Osteocyte (in vitro differentiated cells): ENCODE data around the gene ARFGAP1. TPM values are rescaled to one million over a fixed set of nuclear protein-coding genes. Genes with fewer than 3 reads are reported as not detected.
A peak's percentile ranks its signal among the peaks of the same experiment; 100 is the strongest.

Source experiments
- DNase-seq: peaks from one replicate; pipeline ENCODE4 v3.0.0; 2021; ENCODE audit warnings: mixed read lengths; ENCODE audit not compliant: unreplicated experiment; ENCODE audit errors: extremely low spot score
- H3K27ac Mint-ChIP-seq: one replicate; pipeline ENCODE4 v1.8.0; 2021; ENCODE audit warnings: mild to moderate bottlenecking, mixed read lengths; ENCODE audit not compliant: unreplicated experiment
- H3K27me3 Mint-ChIP-seq: one replicate; pipeline ENCODE4 v1.8.0; 2021; ENCODE audit warnings: mixed read lengths; ENCODE audit not compliant: unreplicated experiment
- H3K36me3 Mint-ChIP-seq: one replicate; pipeline ENCODE4 v1.8.0; 2021; ENCODE audit warnings: mixed read lengths; ENCODE audit not compliant: unreplicated experiment
- H3K4me1 Mint-ChIP-seq: one replicate; pipeline ENCODE4 v1.8.0; 2021; ENCODE audit warnings: mixed read lengths; ENCODE audit not compliant: unreplicated experiment
- H3K4me3 Mint-ChIP-seq: one replicate; pipeline ENCODE4 v1.8.0; 2021; ENCODE audit warnings: mild to moderate bottlenecking, moderate library complexity, mixed read lengths; ENCODE audit not compliant: unreplicated experiment
- H3K9me3 Mint-ChIP-seq: one replicate; pipeline ENCODE4 v1.8.0; 2021; ENCODE audit warnings: mixed read lengths; ENCODE audit not compliant: unreplicated experiment
- CTCF ChIP-seq: fragments of 200-600 bp; sonication (generic); IDR thresholded peaks from 2 replicates; pipeline ENCODE4 v1.5.0; 2021; ENCODE audit warnings: antibody characterized with exemption, mild to moderate bottlenecking, moderate library complexity
- total RNA-seq: library from RNA; stranded (reverse); gene quantifications from 2 replicates; pipeline ENCODE4 v1.2.1, GENCODE V29; 2021

The ARFGAP1 gene
- total RNA-seq, 1 donor from 2014 or later = 119 TPM

DNA sequence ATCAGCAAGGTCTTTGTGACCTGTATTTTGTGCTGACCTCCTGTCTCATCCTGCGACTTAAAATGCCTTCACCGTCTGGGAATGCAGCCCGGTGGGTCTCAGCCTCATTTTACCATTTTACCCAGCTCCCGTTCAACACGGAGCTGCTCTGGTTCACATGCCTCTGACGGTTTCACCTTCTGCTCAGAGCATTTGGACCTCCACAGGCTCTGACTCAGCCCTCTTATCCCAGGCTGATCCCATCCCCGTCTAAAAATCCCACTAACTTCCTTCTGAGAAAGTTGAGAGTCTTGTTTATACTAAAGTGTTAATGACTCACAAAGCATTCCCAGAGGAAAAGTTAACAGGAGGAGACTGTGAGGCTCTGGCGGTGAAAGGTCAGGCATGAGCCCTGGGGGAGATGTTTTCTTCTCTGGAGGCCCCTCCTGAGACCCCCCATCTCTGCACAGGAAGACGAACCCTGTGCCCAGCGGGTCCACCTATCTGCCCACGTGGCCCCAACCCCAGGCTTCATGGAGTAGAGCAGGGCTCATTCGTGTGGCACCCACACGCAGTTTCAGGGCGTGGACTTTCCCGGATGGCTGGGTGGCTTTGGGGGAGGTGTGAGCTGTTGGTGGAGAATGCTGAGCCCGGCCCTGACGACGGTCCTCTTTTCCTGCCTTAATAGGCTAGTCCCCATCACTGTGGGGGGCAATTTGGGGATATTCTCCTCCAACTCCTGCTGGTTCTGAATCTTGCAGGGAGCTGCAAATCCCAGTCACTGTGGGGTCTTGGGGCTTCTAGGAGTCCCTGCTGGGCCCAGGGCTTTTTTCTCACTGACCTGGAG is 40.2 kb upstream of the ARFGAP1 start:
- Mint-ChIP-seq H3K27me3 (no peaks in the 10 kb centered on the region), H3K36me3 (no peaks in the 10 kb centered on the region), H3K9me3 (no peaks in the 10 kb centered on the region), H3K4me3 (no peak overlapping the region), H3K27ac (peak overlapping the region; percentile 94), H3K4me1 (peaks cover 43% of the 10 kb centered on the region)
- DNase-seq = no peak
- TF ChIP-seq CTCF = no peak

GRCh38 chr20:63233061-63233344 is 39.6 kb upstream of the ARFGAP1 start:
- H3K4me3 Mint-ChIP-seq = no peak overlapping the region
- H3K4me1 Mint-ChIP-seq = peaks cover 43% of the 10 kb centered on the region
- peak overlapping the region; percentile 27 for H3K27ac Mint-ChIP-seq
- no peaks in the 10 kb centered on the region for H3K9me3 Mint-ChIP-seq
- H3K27me3 Mint-ChIP-seq = no peaks in the 10 kb centered on the region
- TF ChIP-seq CTCF = no peak
- DNase-seq = no peak
- no peaks in the 10 kb centered on the region for H3K36me3 Mint-ChIP-seq

DNA sequence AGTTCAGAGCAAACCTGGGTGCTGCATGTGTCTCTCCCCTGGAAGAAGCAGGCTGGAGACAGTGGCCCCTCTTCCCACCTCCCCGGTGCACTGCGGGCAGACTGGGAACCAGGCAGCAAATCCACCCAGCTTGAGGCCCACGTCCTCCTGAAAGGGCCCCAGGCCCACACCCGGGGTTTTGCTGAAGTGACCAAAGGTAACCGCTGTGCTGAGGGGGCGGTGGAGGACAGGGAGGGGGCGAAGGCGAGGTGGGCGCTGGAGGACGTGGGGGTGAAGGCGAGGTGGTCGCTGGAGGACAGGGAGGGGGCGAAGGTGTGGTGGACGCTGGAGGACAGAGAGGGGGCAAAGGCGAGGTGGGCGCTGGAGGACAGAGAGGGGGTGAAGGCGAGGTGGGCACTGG is 38.7 kb upstream of the ARFGAP1 start:
- no peaks in the 10 kb centered on the region for H3K27me3 Mint-ChIP-seq
- H3K27ac Mint-ChIP-seq = no peak overlapping the region
- peaks cover 43% of the 10 kb centered on the region for H3K4me1 Mint-ChIP-seq

GRCh38 chr20:63234693-63235398 is 37.8 kb upstream of the ARFGAP1 start:
- no peaks in the 10 kb centered on the region for H3K36me3 Mint-ChIP-seq
- H3K9me3 Mint-ChIP-seq = no peaks in the 10 kb centered on the region
- H3K27ac Mint-ChIP-seq = no peak overlapping the region
- no peaks in the 10 kb centered on the region for H3K27me3 Mint-ChIP-seq
- no peak for DNase-seq
- TF ChIP-seq CTCF = peak; percentile 21
- H3K4me1 Mint-ChIP-seq = peaks cover 43% of the 10 kb centered on the region
- no peak overlapping the region for H3K4me3 Mint-ChIP-seq

More for the DNA sequence above, 38.7 kb upstream of the ARFGAP1 start:
- H3K36me3 Mint-ChIP-seq = no peaks in the 10 kb centered on the region
- no peak for DNase-seq
- TF ChIP-seq CTCF = no peak
- no peak overlapping the region for H3K4me3 Mint-ChIP-seq
- no peaks in the 10 kb centered on the region for H3K9me3 Mint-ChIP-seq

- Mint-ChIP-seq H3K4me3 (no peak within 1 kb of the TSS), H3K27ac (no peak within 1 kb of the TSS), H3K36me3 (no peaks in the 10 kb centered on the region), H3K27me3 (no peaks in the 10 kb centered on the region), H3K4me1 (peaks cover 40% of the 10 kb centered on the region), H3K9me3 (no peaks in the 10 kb centered on the region)
- DNase-seq = no peak
- TF ChIP-seq CTCF = no peak
These were observed 37.1 kb upstream of the ARFGAP1 start, which contains the start of gene BIRC7 for GRCh38 chr20:63235399-63235983. TSS of gene BIRC7 (plus strand) at chr20:63235905. CDS start at chr20:63236097, 192 bp downstream.
